Measurements from ENCODE around the gene C3.
"Not testable (repeated sequence)": the region's sequence is repeated elsewhere in the genome, so short reads cannot be mapped to it uniquely, and the experiment has no call there.

The C3 gene

DNA sequence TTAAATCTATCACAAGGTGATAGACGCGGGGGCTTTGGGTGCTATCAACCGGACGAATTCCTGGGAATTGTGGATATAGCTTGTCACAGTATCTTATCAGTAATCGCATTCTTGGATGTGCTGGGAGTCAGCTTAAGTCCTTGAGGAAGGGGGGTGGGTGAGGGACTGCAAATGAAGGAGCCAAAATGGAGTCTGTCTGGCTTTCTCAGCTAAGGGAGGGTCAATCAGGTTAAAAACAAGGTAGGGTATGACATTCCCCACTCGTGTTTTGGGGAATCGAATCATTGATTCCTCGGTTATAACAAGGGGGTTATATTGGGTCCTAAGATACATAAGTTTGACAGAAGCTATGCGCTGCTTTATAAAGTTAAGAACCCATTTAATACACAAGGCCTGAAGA lies 64.1 kb downstream of the C3 start:
- not testable (repeated sequence) for DNase-seq

DNA sequence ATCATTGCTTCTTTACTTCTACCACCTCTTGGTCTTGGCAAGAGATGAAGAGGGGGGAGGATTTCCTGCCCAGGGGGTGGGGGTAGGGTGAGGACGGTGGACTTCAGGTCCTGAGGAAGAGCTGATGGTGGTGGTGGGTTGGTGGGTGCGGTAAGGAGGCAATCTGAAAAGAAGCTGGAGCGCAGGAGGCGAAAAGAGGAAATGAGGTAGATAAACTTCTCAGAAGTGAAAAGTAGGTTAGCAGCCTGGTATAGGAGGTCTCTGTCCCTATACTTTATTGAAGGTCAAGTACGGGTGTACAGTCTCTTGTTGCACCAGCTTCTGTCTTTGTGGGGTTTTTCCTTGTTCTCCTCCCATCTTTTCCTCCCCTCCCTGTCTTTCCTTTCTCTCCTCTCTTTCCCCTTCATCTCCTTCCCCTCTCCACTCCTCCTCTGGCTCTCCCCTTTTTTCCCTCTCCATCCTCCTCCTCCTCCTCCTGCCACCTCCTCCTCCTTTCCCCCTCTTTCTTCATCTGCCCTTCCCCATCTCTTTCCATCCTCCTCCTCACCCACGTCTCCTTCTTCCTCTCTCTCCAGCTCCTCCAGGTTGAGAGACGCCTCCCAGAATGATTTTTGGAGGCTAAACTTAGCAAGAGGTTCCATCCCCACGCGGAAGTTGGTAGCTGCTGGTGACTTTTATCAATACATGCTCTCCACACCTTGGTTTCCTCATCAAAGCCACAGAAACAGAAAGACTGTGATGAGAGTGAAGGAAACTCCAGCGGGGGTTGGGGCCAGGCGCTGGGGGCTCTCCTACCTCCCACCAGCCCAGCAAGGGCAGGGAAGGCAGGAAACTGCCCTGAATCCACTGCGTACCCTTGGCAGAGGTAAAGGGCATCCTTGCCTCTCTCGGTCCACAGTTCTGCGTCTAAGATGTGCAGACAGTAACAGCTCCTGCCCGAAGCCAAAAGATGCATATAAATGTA lies 65.8 kb downstream of the C3 start:
- no peak for DNase-seq

DNA sequence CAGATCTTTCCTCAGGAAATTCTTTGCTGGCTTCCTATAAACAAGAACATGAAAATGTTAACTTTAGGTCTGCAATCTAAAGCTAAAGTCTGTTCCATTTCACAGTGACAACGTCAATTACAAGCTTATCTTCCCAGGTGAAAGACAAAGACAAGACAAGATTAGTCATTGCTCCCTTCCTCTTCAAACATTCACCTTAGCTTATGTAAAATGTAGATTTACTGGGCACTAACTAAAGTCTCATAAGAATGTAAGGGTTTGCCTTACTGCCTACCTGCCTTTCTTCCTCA lies 67.7 kb downstream of the C3 start:
- no peak for DNase-seq

DNA sequence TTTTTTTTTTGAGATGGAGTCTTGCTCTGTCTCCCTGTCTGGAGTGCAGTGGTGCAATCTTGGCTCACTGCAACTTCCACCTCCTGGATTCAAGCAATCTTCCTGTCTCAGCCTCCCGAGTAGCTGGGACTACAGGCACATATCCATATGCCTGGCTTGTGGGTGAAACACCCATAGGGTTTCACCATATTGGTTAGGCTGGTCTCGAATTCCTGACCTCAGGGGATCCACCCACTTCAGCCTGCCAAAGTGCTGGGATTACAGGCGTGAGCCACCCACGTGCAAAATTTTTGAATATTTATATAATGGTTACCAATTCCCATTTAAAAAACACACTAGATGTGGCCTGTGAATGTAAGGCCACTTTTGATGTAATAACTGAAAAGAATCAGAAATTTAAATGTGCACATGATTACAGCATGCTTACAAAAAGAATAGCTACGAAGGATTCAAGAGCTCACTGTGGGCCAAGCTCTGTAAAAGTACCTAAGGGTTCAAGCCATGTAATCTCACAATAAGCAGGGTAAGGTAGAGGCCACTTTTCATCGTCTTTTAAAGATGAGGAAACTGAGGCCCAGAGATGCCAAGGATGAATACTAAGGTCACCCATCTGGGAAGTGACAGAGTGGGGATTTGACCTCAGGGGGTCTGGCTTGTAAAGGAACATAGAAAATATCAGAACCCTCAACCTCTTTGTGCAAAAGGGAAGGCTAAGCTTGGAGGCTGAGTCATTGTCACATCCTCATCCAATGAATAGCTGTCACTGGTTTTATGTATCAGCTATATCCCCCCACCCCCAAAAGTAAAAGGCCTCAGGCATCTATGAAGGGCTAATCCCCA lies 68.3 kb downstream of the C3 start:
- no peak for DNase-seq

DNA sequence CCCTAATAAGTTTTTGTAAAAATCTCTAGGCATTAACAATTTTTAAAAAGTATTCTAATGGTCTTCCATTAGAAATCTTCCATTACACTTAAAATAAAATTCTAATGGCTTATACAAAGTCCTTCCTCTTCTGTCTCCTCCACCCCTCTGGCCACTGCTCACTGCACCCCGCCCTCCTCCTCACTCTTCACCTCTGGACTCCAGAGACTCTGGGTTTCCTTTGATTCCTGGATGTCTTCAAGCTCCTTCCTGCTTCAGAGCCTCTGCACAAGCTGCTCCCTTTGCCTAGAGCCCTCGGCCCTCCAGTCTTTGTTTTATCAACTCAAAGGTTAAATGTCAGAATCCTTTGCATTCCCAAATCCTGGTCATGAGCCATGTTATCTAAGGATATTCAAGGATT lies 71.3 kb downstream of the C3 start:
- DNase-seq = no peak

DNA sequence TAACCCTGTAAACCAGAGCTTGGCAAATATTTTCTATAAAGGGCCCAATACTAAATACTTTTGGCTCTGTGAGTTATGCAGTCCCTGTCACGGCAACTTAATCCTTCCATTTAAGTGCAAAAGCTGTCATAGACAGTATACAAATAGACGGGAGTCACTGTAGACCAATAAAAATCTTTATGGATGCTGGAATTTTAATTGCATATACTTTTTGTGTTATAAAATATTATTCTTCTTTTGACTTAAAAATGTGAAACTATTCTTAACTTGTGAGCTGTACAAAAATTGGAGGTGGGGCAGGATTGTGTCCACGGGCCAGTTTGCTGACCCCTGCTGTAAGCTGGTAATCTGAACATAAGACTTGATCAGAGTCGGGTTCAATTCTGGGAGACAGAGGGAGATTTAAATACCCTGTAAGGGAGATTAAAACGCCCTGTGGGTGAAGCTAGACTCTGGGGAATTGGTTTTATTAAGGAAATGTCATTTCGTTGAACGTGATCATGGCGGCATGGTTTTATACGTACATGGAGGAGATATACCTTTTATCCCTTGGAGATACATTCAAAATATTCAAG lies 72.2 kb downstream of the C3 start:
- no peak for DNase-seq

DNA sequence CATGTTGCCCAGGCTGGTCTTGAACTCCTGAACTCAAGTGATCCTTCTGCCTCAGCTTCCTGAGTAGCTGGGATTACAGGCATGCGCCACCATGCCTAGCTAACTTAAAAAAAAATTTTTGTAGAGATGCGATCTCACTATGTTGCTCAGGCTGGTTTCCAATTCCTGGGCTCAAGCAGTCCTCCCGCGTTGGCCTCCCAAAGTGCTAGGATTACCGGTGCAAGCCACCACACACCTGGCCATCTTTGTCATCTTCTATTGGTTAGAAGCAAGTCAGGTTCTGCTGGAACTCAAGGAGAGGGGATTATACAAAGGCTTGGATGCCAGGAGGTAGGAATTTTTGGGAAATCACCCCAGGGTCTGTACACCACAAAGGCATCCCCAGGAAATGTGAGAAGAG lies 75.7 kb downstream of the C3 start:
- no peak for DNase-seq

DNA sequence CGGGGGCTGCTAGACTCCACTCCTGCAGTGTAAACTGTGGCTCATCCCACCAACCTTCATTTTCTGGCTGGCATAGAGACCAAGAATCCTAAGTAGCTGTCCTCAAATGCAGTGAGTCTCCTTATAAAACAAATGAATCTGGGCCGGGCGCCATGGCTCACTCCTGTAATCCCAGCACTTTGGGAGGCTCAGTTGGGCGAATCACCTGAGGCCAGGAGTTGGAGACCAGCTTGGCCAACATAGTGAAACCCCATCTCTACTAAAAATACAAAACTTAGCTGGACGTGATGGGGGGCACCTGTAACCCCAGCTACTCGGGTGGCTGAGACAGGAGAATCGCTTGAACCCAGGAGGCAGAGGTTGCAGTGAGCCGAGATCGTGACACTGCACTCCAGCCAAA lies 80.1 kb downstream of the C3 start:
- DNase-seq = not testable (repeated sequence)

DNA sequence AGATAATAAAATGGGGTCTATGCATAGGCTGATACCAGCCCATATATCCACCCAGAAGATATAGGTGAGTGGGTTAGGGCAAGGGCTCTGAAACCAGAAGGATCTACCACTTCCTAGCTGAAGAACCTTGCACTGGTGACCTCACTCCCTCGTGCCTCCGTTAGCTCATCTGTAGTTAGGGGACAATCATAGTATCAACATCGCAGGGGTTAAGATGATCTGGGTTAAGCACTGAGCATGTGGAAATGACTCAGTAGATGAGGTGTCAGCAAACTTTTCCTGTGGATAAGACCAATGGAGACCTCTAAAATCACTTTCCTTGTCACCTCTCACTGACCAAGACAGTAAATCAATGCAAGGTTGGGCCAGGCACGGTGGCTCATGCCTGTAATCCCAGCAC lies 81.0 kb downstream of the C3 start:
- DNase-seq = no peak

DNA sequence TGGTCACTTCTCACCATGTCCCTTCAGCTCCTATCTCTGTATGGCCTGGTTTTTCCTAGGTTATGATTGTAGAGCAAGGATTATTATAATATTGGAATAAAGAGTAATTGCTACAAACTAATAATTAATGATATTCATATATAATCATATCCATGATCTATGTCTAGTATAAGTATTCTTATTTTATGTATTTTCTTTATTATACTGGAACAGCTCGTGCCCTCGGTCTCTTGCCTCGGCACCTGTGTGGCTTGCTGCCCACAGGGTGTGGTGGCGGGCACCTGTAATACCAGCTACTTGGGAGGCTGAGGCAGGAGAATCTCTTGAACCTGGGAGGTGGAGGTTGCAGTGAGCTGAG lies 87.0 kb downstream of the C3 start:
- not testable (repeated sequence) for DNase-seq

DNA sequence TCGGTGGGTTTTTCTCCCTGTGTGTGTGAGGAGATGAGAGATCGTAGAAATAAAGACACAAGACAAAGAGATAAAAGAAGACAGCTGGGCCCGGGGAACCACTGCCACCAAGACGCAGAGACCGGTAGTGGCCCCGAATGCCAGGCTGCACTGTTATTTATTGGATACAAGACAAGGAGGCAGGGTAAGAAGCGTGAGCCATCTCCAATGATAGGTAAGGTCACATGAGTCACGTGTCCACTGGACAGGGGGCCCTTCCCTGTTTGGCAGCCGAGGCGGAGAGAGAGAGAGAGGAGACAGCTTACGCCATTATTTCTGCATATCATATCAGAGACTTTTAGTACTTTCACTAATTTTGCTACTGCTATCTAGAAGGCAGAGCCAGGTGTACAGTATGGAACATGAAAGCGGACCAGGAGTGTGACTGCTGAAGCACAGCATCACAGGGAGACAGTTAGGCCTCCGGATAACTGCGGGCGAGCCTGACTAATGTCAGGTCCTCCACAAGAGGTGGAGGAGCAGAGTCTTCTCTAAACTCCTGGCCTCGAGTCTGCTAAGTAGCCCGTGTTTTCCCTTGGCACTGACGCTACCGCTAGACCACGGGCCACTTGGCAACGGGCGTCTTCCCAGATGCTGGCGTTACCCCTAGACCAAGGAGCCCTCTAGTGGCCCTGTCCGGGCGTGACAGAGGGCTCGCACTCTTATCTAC lies 87.5 kb downstream of the C3 start:
- peak; percentile 70 for DNase-seq

DNA sequence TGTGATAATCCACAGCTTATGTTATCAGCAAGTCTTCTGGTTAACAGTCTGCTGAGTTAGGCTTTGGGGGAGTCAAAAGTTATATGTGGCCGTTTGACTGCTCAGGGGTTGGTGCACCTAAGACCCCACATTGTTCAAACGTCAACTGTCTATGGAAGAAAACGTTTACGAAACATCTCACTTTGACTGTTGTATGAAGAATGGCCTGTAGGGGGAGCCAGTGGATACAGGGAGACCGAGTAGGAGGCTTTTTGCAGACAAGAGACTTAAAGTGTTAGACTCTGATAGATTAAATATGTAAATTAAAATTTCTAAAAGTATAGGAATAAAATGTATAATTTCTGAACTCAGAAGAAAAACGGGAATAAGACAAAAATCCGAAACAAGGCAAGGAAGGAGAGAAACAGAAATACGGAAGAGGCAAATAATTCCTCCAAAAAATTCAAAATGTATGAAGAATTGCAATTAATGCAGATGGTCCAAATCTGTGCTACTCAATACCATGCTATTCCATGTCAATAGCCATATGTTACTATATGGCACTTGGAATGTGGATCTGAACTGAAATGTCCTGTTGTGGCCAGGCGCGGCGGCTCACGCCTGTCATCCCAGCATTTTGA lies 88.3 kb downstream of the C3 start:
- peak; percentile 92 for DNase-seq

Measured in eye (tissue), 1 donor.